Mesodermal cell (in vitro differentiated cells): ENCODE measurements around the gene LRRC61.
A peak's percentile ranks its signal among the peaks of the same experiment; 100 is the strongest.

Source experiments
- H3K27ac ChIP-seq: 2 replicates; pipeline ENCODE4 v1.7.0; 2013; ENCODE audit warnings: mild to moderate bottlenecking, low read depth, low read length, moderate library complexity; ENCODE audit not compliant: severe bottlenecking
- H3K36me3 ChIP-seq: 2 replicates; pipeline ENCODE4 v1.7.1; 2013; ENCODE audit warnings: mild to moderate bottlenecking, low read length, moderate library complexity; ENCODE audit not compliant: control insufficient read depth, insufficient read depth
- H3K4me1 ChIP-seq: one replicate; pipeline ENCODE4 v1.7.1; 2013; ENCODE audit warnings: mild to moderate bottlenecking, low read length; ENCODE audit not compliant: insufficient read depth, control insufficient read depth, poor library complexity, severe bottlenecking
- H3K4me3 ChIP-seq: 2 replicates; pipeline ENCODE4 v1.7.0; 2013; ENCODE audit warnings: low read length, control low read depth, mild to moderate bottlenecking; ENCODE audit not compliant: insufficient read depth, poor library complexity, severe bottlenecking; ENCODE audit errors: extremely low read depth
- H3K9me3 ChIP-seq: 2 replicates; pipeline ENCODE4 v1.7.1; 2013; ENCODE audit warnings: mild to moderate bottlenecking, low read length, moderate library complexity; ENCODE audit not compliant: control insufficient read depth
- WGBS, 2 experiments: methylation state at CpG; one replicate each; pipeline ENCODE4 v1.1.5; 2013; ENCODE audit warnings: missing lambda C conversion rate in 2 of 2; ENCODE audit not compliant: insufficient coverage in 2 of 2; 5-methylcytosine and 5-hydroxymethylcytosine counted together

LRRC61 gene

GRCh38 chr7:150378115-150378852, 55.1 kb downstream of the LRRC61 start:
- Histone ChIP-seq H3K9me3 (no peaks in the 10 kb centered on the region), H3K4me1 (peaks cover 62% of the 10 kb centered on the region), H3K36me3 (peaks cover 26% of the 10 kb centered on the region), H3K4me3 (peak overlapping the region; percentile 73), H3K27ac (peak overlapping the region; percentile 97)
- WGBS, 2 experiments, result 3 to 5% methylated on average over 24 to 27 of the region's 32 CpGs

GRCh38 chr7:150378853-150379440, 55.8 kb downstream of the LRRC61 start, which contains the start of gene ZNF775:
TSS of gene ZNF775 (plus strand) at chr7:150379330. CDS start at chr7:150388471, 9,141 bp downstream.
- Histone ChIP-seq H3K4me1 (peaks cover 60% of the 10 kb centered on the region), H3K9me3 (no peaks in the 10 kb centered on the region), H3K27ac (peak within 1 kb of the TSS; percentile 97), H3K36me3 (peaks cover 20% of the 10 kb centered on the region), H3K4me3 (peak within 1 kb of the TSS; percentile 73)
- WGBS, 2 experiments, result 0 to 1% methylated on average over 32 to 37 of the region's 60 CpGs

GRCh38 chr7:150379441-150380379, 56.6 kb downstream of the LRRC61 start:
- H3K36me3 ChIP-seq, result peaks cover 12% of the 10 kb centered on the region
- WGBS, 2 experiments, result 1 to 2% methylated on average over 34 to 36 of the region's 52 CpGs
- H3K9me3 ChIP-seq, result no peaks in the 10 kb centered on the region
- peaks cover 61% of the 10 kb centered on the region for H3K4me1 ChIP-seq
- H3K4me3 ChIP-seq, result peak overlapping the region; percentile 73
- H3K27ac ChIP-seq, result peak overlapping the region; percentile 97

- peaks cover 62% of the 10 kb centered on the region for H3K4me1 ChIP-seq
- no peaks in the 10 kb centered on the region for H3K9me3 ChIP-seq
- no peak overlapping the region for H3K27ac ChIP-seq
- 79 to 80% methylated on average over 11 of the region's 11 CpGs for WGBS, 2 experiments
- H3K4me3 ChIP-seq, result peak overlapping the region; percentile 73
- H3K36me3 ChIP-seq, result peaks cover 16% of the 10 kb centered on the region
Observed at GRCh38 chr7:150380463-150380862, 57.3 kb downstream of the LRRC61 start.

- peaks cover 56% of the 10 kb centered on the region for H3K4me1 ChIP-seq
- 63 to 68% methylated on average over 5 to 7 of the region's 9 CpGs for WGBS, 2 experiments
- no peaks in the 10 kb centered on the region for H3K9me3 ChIP-seq
- no peak overlapping the region for H3K27ac ChIP-seq
- H3K4me3 ChIP-seq, result peak overlapping the region; percentile 73
- H3K36me3 ChIP-seq, result peaks cover 17% of the 10 kb centered on the region
Observed at GRCh38 chr7:150381096-150381495, 57.9 kb downstream of the LRRC61 start.

- H3K4me3 ChIP-seq, result no peak overlapping the region
- no peaks in the 10 kb centered on the region for H3K9me3 ChIP-seq
- H3K27ac ChIP-seq, result no peak overlapping the region
- H3K4me1 ChIP-seq, result peaks cover 49% of the 10 kb centered on the region
- H3K36me3 ChIP-seq, result peaks cover 23% of the 10 kb centered on the region
- 86% methylated on average over 1 of the region's 1 CpG for WGBS, 2 experiments
Observed at GRCh38 chr7:150381785-150382122, 58.6 kb downstream of the LRRC61 start.

GRCh38 chr7:150382123-150382843, 59.1 kb downstream of the LRRC61 start:
- Histone ChIP-seq H3K4me1 (peaks cover 44% of the 10 kb centered on the region), H3K9me3 (no peaks in the 10 kb centered on the region), H3K36me3 (peaks cover 25% of the 10 kb centered on the region), H3K27ac (no peak overlapping the region), H3K4me3 (no peak overlapping the region)
- WGBS, 2 experiments, result 90% methylated on average over 19 to 20 of the region's 20 CpGs

GRCh38 chr7:150382844-150383225, 59.7 kb downstream of the LRRC61 start:
- WGBS, 2 experiments, result 70 to 92% methylated on average over 2 to 3 of the region's 4 CpGs
- H3K4me1 ChIP-seq, result peaks cover 39% of the 10 kb centered on the region
- no peaks in the 10 kb centered on the region for H3K9me3 ChIP-seq
- peaks cover 25% of the 10 kb centered on the region for H3K36me3 ChIP-seq
- no peak overlapping the region for H3K27ac ChIP-seq
- H3K4me3 ChIP-seq, result no peak overlapping the region

GRCh38 chr7:150383710-150384397, 60.7 kb downstream of the LRRC61 start:
- H3K9me3 ChIP-seq, result no peaks in the 10 kb centered on the region
- H3K36me3 ChIP-seq, result peaks cover 35% of the 10 kb centered on the region
- H3K4me1 ChIP-seq, result peaks cover 35% of the 10 kb centered on the region
- H3K27ac ChIP-seq, result peak overlapping the region; percentile 66
- 47 to 55% methylated on average over 14 to 17 of the region's 22 CpGs for WGBS, 2 experiments
- H3K4me3 ChIP-seq, result no peak overlapping the region
